ENCODE data around the gene FZD2.
"Not testable (repeated sequence)": the region's sequence is repeated elsewhere in the genome, so short reads cannot be mapped to it uniquely, and the experiment has no call there.

FZD2 gene

GRCh38 chr17:44578947-44579346, 21.7 kb downstream of the FZD2 start:
- no peak for DNase-seq

DNA sequence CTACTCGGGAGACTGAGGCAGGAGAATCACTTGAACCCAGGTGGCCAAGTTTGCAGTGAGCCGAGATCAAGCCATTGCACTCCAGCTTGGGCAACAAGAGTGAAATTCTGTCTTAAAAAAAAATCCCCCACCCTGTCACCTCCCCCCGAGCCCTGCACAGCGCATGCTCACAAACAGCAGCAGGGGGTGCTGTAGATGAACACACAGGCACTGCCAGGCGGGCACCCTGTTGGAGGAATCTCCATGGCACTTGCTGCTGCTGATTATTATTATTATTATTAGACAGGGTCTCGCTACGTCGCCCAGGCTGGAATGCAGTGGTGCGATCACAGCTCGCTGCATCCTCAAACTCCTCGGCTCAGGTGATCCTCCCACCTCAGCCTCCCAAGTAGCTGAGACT, 24.6 kb downstream of the FZD2 start:
- no peak for DNase-seq

GRCh38 chr17:44584443-44584842, 27.2 kb downstream of the FZD2 start:
- no peak for DNase-seq

DNA sequence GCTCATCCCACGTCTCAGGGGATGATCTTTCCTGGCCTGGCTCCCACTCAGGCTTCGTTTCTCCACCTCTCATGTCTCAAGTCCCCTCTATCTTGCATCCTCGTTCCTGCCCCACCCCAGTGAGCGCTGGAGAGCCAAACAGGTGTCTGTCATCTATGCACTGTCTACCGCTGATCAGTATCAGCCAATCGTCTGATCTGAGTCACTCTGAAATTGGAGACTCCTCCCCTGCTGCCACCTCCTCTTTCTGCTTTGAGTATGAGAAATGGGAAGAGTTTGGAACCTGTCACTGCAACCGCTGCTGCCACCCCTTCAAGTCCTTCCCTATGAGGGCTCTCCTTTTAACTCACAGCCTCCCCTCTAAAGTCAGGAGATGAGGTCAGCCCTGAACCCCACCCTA, 28.0 kb downstream of the FZD2 start:
- no peak for DNase-seq

DNA sequence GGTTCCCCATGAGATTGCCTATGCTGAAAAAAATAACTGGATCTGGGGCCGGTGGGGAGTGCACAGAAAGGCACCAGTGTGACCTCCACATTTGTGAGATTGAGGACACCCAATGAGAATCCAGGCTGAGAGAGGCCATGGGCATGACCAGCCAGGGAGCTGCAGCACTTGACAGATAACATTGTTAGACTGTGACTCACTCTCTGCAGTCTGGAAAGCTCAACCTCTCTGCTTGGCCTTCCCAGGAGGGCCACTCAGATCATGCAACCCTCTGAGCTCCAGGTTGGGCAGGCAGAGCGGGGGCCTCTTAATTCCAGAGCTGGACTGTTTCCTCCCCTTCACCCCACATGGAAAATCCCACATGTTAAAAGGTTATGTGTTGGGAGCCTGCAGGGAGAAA, 30.1 kb downstream of the FZD2 start:
- DNase-seq = no peak

DNA sequence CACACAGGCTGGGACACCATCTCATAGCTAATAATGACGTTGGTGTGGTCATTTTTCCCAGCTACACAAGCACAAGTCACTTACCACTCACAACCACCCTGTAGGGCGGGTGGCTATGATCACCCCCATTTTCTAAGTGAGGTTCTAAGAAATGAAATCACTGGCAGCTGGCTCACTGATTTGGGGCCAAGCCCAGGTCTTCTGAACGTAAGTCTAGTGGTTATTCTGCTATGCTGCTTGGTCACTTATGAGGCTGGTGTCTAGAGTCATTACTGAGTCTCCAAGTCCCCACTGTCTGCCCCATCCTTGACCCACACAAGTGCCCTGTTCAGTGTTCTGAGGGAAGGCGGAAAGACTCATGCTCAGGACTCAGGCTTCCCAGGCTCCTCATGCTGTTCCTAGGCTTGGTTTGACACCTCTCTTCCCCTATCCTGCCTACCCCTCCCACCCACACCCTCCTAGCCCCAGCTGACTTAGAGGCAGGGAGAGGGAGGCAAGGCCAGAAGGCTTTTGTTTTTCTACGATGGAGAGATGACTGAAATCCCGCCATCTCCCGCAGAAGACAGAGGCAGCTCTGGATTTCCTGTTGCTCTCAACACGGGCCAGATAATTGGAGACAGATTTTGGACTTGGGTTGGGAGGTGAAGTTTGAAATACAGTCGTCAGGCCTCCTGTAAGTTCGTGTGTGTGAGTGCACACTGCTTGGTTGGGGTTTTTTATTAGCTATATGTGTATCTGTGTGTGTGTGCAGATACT, 32.2 kb downstream of the FZD2 start:
- no peak for DNase-seq

GRCh38 chr17:44590072-44590462, 32.8 kb downstream of the FZD2 start:
- DNase-seq = not testable (repeated sequence)

GRCh38 chr17:44590762-44591161, 33.5 kb downstream of the FZD2 start:
- not testable (repeated sequence) for DNase-seq

- no peak for DNase-seq
Measured at GRCh38 chr17:44591206-44591605, 33.9 kb downstream of the FZD2 start.

GRCh38 chr17:44593156-44593555, 35.9 kb downstream of the FZD2 start:
- DNase-seq = no peak

DNA sequence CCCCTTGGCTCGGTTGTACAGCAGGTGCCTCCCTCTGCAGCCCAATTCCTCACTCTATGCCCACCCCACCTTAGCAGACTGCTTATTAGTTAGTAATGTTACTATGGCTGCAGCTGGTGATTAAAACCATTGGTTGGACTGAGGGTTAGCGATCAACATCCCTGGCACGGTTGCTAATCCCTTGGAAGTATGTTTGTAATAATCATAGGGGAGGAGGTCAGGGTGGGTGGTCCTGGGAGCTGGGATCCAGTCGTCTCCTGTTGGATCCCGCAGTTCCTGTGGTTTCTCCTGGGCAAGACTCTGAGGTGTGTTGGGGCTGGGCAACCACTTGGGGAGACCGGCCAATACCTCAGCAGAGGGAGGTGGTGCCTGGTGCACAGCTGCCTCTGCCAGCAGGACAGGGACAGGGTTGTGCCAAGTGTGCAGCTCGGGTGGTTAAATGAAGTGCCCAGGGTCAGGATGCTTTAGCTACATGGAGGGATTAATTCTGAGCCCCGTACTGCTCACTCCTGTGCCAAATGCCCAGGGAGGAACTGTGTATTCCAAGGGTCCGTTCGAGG, 38.0 kb downstream of the FZD2 start:
- DNase-seq = no peak

DNA sequence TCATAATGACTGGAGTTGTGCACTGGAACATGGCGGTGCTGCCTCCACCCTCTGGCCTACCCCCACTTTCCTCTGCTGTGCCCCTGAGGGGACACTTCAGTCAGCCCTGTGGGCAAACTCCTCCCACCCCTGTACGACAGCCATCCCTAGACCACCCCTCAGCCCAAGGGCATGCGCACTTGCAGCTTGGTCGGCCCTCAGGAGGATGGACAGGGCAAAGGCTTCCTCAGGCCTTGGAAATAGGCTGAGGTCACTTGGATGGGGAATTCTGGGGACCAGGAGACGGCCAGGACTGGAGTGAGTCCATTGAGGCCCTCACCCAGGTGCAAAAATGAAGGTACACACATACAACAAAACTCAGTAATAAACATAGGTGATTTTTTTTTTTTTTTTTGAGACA, 41.0 kb downstream of the FZD2 start:
- no peak for DNase-seq

- no peak for DNase-seq
Measured at GRCh38 chr17:44598932-44599297, 41.6 kb downstream of the FZD2 start.

DNA sequence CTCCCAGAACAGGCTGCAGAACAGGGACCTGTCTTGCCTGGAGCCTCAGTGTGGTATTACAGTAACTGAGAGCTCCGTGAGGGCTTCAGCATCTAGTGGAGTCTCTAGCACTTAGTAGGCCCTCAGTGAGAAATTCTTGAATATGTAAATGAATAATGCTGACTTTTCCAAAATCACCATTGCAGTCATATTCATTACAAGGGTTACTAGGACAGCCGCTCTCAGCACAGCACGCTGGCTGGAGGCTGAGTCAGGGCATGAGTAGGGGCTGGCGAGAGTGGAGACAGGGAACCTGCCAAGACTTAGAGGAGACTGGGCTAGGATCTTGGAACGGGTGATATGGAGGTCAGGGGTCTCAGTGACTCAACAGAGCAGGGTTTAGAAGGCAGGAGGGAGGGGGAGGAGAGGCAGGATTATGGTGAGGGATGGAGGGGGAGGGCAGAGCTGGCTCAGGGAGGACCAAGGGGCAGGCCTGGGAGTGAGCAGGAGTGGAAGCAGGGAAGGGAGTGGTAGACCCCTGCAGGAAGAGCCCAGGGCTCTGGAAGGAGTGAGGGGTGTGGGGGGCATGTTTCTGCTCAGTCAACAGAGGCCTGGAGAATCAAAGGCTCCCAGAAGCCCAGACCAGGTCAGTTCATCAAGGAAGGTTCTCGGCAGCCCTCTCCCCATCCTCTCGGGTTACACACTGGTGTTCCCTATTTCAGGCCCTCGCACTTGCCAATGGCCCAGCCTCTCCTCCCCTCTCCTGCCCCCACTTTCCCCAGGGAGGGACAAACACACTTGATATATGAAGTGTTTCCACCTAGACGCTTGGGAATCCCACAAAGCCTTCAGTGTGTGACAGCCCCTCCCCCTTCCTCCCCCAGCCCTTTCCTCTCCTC, 42.3 kb downstream of the FZD2 start:
- DNase-seq = no peak

GRCh38 chr17:44601539-44601938, 44.3 kb downstream of the FZD2 start:
- no peak for DNase-seq

- DNase-seq = no peak
Measured at GRCh38 chr17:44601973-44602372, 44.7 kb downstream of the FZD2 start.

DNA sequence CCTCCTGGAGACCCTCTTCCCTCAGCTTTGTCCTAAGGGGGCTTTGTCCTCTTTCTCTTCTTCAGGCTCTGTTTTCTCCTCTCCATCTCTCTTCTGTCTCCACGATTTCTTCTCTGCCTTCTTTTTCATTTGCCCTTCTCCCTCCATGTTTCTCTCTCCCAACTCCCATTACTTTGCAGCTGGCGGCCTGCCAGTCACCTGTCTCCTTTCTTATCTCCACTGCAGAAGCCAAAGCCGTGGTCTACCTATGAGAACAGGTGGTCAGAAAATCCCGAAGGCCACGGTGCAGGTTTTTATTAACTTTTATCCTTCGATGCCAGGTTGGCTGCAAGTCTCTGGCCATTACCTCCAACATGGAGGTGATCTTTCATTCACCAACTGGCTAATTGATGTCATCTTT, 45.1 kb downstream of the FZD2 start:
- no peak for DNase-seq

- no peak for DNase-seq
Measured at GRCh38 chr17:44602970-44603369, 45.7 kb downstream of the FZD2 start.

DNA sequence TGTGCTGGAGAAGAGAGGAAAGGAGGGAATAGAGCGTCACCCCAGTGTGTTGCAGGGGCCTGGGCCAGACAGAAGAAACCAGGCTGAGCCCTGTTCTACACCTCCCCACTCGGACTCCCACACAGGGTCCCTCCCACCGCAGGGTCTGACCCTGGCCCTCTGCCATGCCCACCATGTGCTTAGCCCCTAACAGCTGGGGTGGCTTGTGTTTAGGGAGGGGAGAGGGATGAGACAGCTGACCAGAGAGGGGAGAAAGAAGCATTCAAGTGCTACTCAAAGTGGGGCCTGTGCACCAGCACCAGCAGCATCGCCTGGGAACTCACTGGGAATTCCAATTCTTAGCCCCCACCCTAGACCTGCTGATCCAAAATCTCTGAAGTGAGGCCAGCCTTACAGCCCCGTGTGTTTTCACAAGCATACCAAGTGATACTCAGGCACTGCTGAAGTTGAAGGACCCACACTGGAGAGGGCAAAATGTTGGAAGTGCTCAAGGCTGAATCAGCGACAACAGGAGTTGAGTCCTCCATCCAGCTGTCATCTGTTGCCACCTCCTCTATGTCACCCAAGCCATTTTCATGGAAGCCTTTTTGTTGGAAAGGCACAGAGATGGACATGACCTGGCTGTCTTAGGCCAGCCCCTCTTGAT, 47.0 kb downstream of the FZD2 start:
- no peak for DNase-seq

GRCh38 chr17:44604768-44605485, 47.6 kb downstream of the FZD2 start:
- no peak for DNase-seq

DNA sequence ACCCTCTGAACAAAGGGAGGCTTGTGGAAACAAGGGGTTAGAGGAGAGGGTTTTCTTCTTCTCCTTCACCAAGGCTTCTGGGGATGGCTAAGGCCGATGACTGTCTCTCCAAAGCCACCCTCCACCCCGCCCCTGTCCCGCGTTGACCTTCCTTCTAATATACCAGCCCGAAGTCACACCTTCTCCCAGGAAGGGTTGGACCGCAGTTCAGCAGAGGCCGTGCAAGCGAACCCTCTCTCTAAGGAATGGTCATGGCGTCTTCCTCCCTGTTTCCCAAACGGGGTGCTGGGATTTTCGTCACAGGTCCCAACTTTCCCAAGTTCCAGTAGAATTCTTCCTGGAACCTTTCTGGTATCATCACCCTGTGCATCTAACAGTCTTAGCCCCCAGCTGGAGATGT, 49.4 kb downstream of the FZD2 start:
- DNase-seq = no peak

DNA sequence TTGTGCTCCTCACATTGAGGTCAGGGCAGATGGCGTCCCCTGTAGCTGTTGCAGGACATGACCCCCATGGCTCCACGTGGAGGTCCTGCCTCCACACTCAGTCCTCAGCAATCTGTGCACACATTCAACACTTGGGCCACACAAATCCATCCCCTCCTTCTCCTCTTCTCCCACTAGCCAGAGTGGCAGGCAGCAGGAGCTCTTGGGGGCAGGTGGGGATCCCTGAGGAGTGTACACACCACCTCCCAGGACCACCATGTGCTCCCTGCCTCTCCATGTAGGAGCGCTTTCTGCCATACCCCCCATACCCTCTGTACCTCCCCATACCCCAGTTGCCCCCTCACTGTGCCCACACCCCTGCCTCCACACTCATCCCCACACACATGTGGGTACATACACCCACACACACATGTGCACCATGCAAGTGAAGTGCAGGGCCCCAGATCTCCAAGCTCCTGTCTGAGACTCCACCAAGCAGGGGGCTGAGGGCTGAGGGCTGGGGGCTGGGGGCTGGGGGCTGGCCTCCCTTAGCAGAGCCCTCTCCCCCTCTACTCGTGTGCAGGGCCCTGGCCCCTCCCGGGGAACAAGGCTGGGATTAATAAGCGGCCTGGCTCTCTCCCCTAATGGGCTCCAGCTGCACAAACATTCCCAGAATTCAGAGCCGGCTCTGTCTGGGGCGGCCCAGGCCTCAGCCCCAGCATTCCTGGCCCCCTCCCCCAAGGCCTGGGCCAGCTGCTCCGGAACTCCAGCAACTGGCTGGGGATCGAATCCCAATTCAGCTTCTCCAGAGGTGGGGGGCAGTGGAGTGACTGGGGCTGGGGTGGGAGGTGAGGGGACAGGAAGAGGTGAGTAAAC, 50.8 kb downstream of the FZD2 start:
- DNase-seq = no peak

All from suppressor macrophage treated with lipopolysaccharide for 4 hours (primary cell).